ENCODE results near the gene ZNF586.
"Not testable (repeated sequence)": the region's sequence is repeated elsewhere in the genome, so short reads cannot be mapped to it uniquely, and the experiment has no call there.

The ZNF586 gene

DNA sequence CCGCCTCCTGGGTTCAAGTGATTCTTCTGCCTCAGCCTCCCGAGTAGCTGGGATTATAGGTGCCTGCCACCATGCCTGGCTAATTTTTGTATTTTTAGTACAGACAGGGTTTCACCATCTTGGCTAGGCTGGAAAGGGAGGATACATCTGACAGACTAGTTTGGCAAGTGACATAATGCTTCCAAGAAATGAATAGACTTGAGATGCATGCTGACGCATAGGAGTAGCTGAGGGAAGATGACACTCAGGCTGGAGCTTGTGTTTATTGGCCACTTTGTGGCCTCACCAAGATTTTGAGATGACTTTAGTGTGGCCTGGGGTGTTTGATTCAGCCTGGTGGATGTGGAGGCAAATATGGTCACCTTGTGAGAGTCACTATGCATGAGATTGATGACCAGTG lies 4.0 kb downstream of the ZNF586 start:
- Mint-ChIP-seq H3K27me3 (ENCODE audit: low read depth) (no peaks in the 10 kb centered on the region), H3K9me3 (peaks cover 64% of the 10 kb centered on the region), H3K36me3 (ENCODE audit: low read depth) (peaks cover 85% of the 10 kb centered on the region), H3K27ac (no peak overlapping the region), H3K4me1 (ENCODE audit: low read depth) (peaks cover 9% of the 10 kb centered on the region), H3K4me3 (peak overlapping the region; percentile 15)
- DNase-seq (ENCODE audit: low spot score) = no peak

DNA sequence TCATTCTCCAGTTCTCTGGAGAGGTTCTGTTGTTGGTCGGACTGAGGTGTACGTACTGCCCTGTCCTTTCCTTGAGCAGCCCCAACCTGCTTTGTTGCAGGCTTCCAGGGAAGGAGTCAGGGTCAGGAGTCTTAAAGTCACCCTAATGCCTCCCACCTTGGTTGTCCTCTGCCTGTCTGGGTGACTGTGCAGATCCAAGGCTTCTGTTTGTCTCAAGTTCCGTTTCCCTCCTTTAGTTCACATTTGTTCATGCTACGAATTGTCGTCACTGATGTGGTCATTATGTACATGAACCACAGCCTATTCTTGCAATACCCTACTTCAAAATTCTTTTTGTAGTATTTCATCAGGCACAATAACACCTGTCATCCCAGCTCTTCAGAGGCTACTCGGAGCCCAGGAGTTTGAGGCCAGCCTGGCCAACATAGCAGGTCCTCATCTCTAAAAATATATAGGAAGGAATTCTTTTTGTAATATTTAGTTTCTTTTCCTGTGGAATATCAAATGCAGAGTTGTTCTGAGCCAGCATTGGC lies 7.4 kb downstream of the ZNF586 start:
- peaks cover 90% of the 10 kb centered on the region for H3K36me3 Mint-ChIP-seq (ENCODE audit: low read depth)
- H3K27ac Mint-ChIP-seq = no peak overlapping the region
- no peaks in the 10 kb centered on the region for H3K27me3 Mint-ChIP-seq (ENCODE audit: low read depth)
- H3K9me3 Mint-ChIP-seq = peaks cover 72% of the 10 kb centered on the region
- no peak for DNase-seq (ENCODE audit: low spot score)
- no peak overlapping the region for H3K4me3 Mint-ChIP-seq
- peaks cover 3% of the 10 kb centered on the region for H3K4me1 Mint-ChIP-seq (ENCODE audit: low read depth)

DNA sequence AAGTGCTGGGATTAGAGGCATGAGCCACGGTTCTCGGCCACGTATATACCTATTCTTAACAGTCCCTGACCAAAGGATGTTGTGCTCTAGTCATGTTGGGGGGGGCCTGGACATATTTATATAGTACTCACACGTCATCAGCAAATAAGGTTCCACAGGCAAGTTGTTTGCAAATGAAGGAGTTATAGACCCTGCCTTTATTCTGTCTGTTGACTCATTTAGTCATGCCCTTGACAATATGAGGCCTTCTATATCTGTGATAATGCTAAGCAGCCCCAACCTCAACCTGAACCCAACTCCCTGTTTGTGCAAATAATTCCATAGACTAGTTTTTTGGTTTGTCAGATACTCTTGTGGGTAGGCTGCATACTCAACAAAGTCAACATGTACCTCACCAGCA lies 8.9 kb downstream of the ZNF586 start:
- Mint-ChIP-seq H3K4me3 (no peak overlapping the region), H3K27ac (no peak overlapping the region), H3K36me3 (ENCODE audit: low read depth) (peaks cover 83% of the 10 kb centered on the region), H3K9me3 (peaks cover 64% of the 10 kb centered on the region), H3K27me3 (ENCODE audit: low read depth) (no peaks in the 10 kb centered on the region), H3K4me1 (ENCODE audit: low read depth) (peaks cover 3% of the 10 kb centered on the region)
- DNase-seq (ENCODE audit: low spot score) = no peak

DNA sequence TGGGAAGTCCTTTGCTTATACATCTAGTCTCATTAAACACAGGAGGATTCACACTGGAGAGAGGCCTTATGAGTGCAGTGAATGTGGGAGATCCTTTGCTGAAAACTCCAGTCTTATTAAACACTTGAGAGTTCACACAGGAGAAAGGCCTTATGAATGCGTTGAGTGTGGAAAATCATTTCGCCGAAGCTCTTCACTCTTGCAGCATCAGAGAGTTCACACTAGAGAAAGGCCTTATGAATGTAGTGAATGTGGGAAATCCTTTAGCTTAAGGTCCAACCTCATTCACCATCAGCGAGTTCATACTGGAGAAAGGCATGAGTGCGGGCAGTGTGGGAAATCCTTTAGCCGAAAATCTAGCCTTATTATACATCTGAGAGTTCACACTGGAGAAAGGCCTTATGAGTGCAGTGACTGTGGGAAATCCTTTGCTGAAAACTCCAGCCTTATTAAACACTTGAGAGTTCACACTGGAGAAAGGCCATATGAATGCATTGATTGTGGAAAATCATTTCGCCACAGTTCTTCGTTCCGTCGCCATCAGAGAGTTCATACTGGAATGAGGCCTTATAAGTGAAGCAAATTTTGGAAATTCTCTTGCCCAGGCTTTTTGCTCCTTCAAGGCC lies 9.9 kb downstream of the ZNF586 start:
- Mint-ChIP-seq H3K4me1 (ENCODE audit: low read depth) (no peaks in the 10 kb centered on the region), H3K4me3 (no peak overlapping the region), H3K27me3 (ENCODE audit: low read depth) (no peaks in the 10 kb centered on the region), H3K27ac (no peak overlapping the region), H3K9me3 (peaks cover 59% of the 10 kb centered on the region), H3K36me3 (ENCODE audit: low read depth) (peaks cover 81% of the 10 kb centered on the region)
- no peak for DNase-seq (ENCODE audit: low spot score)

DNA sequence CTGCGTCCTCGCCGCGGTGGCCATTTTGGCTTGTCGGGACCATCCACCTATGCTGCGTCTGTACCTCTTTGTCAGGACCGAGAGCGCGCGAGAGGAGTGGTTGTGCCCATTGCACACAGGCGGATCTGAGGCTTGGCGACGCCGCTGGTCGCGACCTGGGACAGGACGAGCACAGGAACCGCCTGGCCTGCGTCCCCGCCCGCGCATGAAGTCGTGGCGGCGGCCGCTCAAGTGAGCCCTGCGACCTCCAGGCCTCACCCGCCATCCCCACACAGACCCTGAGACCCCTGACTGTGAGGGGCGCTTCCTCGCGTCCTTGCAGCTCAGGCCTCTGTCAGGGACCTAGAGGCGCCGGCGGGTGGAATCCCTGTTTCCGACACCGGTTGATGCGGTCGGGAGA lies 16.8 kb downstream of the ZNF586 start:
- peaks cover 65% of the 10 kb centered on the region for H3K36me3 Mint-ChIP-seq (ENCODE audit: low read depth)
- no peak for DNase-seq (ENCODE audit: low spot score)
- peaks cover 52% of the 10 kb centered on the region for H3K9me3 Mint-ChIP-seq
- no peak overlapping the region for H3K27ac Mint-ChIP-seq
- H3K27me3 Mint-ChIP-seq (ENCODE audit: low read depth) = no peaks in the 10 kb centered on the region
- no peaks in the 10 kb centered on the region for H3K4me1 Mint-ChIP-seq (ENCODE audit: low read depth)
- H3K4me3 Mint-ChIP-seq = no peak overlapping the region

DNA sequence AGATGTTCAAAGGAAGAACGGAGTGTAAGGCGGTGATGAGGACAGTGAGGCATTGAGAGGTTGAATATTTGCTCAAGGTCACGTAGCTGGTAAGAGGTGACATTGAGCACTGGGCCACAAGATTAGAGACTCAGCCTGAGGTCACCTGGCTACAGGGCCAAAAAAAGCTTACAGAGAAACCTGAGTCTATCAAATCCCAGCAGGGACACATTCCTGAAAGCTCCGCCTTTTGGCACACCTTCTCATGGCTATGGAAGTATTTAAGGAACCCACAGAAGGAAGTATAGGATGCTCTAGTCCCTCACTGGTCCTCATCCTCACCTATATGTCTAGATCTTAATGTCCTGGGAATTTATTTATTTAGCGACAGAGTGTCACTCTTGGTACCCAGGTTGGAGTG lies 17.4 kb downstream of the ZNF586 start:
- DNase-seq (ENCODE audit: low spot score) = no peak
- Mint-ChIP-seq H3K27ac (no peak overlapping the region), H3K4me1 (ENCODE audit: low read depth) (no peaks in the 10 kb centered on the region), H3K4me3 (no peak overlapping the region), H3K9me3 (peaks cover 50% of the 10 kb centered on the region), H3K27me3 (ENCODE audit: low read depth) (no peaks in the 10 kb centered on the region), H3K36me3 (ENCODE audit: low read depth) (peaks cover 67% of the 10 kb centered on the region)

DNA sequence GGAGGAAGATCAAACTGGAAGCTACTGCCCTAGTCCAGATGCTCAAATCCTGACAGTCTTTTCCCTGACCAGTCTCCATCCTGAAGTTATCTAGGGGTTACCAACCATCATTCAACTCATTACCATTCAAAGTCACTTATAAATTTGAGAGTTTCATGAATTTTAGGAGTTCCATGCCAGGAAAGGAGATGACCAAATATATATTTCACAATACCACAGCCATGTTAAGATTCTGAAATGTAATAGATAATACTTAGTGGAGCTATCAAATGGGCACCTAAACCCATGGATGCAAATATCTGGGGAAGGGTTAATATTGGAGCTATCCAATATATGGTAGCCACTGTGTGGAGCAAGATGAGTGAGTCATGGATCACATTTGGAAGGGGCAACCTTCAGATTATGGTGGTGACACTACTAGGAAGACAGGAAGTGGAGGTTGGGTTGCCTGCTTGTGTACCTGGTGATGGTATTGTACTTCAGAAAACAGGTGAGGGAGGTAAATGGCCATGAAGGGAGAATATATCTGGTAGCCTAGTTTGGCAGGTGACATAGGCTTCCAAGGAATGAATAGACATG lies 18.7 kb downstream of the ZNF586 start:
- H3K36me3 Mint-ChIP-seq (ENCODE audit: low read depth) = peaks cover 67% of the 10 kb centered on the region
- no peak for DNase-seq (ENCODE audit: low spot score)
- H3K4me3 Mint-ChIP-seq = no peak overlapping the region
- no peaks in the 10 kb centered on the region for H3K4me1 Mint-ChIP-seq (ENCODE audit: low read depth)
- no peaks in the 10 kb centered on the region for H3K27me3 Mint-ChIP-seq (ENCODE audit: low read depth)
- H3K27ac Mint-ChIP-seq = no peak overlapping the region
- H3K9me3 Mint-ChIP-seq = peaks cover 49% of the 10 kb centered on the region

DNA sequence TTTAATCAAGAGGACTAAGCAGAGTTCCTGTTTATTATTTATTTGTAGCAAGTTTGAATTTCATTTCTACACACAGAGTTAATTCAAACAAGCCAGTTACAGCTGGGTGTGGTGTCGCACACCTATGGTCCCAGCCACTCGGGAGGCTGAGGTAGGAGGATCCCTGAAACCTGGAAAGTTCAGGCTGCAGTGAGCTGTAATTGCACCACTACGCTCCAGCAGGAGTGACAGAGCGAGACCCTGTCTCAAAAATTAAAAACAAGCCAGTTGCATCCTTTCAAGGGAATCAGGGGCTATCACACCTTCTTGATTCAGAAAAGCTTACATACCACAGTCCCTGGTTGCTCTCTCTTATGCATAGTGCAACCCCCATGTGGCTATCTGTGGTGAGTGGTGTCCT lies 19.8 kb downstream of the ZNF586 start:
- no peak for DNase-seq (ENCODE audit: low spot score)
- Mint-ChIP-seq H3K27ac (no peak overlapping the region), H3K36me3 (ENCODE audit: low read depth) (peaks cover 67% of the 10 kb centered on the region), H3K27me3 (ENCODE audit: low read depth) (no peaks in the 10 kb centered on the region), H3K4me1 (ENCODE audit: low read depth) (no peaks in the 10 kb centered on the region), H3K9me3 (peaks cover 53% of the 10 kb centered on the region), H3K4me3 (no peak overlapping the region)

DNA sequence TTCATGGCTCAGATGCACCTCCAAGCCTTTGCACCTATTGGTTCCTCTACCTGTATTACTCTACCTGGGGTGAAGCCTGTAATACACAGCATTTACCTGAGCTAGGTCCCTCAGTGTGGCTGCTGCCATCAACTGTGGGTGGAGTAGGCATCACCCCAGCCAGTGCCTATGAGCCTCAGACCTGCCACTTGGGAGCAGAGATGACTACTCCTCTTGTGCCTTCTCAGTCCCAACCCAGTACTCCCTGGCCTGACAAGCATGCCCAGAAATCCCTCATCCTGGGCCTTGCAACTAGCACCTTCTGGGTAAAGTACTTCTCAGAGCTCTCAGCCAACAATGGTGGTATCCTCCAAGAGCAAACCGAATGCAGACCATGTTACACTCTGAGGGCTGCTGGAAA lies 27.1 kb downstream of the ZNF586 start:
- not testable (repeated sequence) for H3K27me3 Mint-ChIP-seq (ENCODE audit: low read depth); H3K4me1 Mint-ChIP-seq (ENCODE audit: low read depth); H3K4me3 Mint-ChIP-seq; DNase-seq (ENCODE audit: low spot score); H3K27ac Mint-ChIP-seq
- Mint-ChIP-seq H3K36me3 (ENCODE audit: low read depth) (peaks cover 46% of the 10 kb centered on the region), H3K9me3 (peaks cover 16% of the 10 kb centered on the region)

DNA sequence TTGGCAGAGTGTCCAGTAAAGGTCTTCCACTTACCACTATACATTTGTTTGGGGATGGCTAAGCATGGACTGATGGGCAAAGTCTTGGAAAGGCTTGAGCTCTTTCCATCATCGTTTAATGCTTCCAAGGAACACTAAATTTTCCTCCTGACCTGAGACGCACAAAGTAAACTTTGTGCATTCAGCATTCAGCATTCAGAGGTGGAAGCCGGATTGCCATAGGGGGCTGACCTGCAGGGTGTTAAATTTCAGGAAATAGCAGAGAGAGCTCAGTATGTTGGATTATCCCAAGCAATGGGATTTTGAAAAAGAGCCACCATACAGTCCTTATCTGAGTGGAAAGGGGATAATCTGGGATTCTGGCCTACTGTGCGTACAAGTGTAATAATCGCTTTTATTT lies 31.2 kb downstream of the ZNF586 start:
- peaks cover 13% of the 10 kb centered on the region for H3K4me1 Mint-ChIP-seq (ENCODE audit: low read depth)
- H3K27ac Mint-ChIP-seq = no peak overlapping the region
- peaks cover 4% of the 10 kb centered on the region for H3K9me3 Mint-ChIP-seq
- H3K27me3 Mint-ChIP-seq (ENCODE audit: low read depth) = no peaks in the 10 kb centered on the region
- peaks cover 44% of the 10 kb centered on the region for H3K36me3 Mint-ChIP-seq (ENCODE audit: low read depth)
- no peak for DNase-seq (ENCODE audit: low spot score)
- no peak overlapping the region for H3K4me3 Mint-ChIP-seq

DNA sequence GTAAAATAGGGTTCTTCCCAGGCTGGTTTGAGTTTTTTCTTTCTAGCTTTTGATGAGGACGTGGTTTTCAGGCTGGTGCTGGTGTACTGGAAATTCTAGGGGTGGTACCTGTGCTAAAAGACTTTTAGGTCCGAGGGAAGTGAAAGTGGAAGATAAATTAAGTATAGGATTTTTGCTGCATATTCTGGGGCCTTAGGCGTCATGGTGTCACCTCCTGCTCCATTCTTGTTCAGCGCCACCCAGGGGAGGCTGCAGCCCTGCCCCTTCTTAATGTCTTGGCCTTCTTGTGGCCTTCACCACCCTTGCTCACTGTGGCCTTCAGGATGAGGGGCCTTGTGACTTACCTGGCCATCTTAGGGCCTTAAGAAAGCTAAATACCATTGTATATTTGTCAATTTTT lies 32.8 kb downstream of the ZNF586 start:
- peaks cover 13% of the 10 kb centered on the region for H3K4me1 Mint-ChIP-seq (ENCODE audit: low read depth)
- no peak overlapping the region for H3K4me3 Mint-ChIP-seq
- DNase-seq (ENCODE audit: low spot score) = no peak
- no peak overlapping the region for H3K27ac Mint-ChIP-seq
- H3K36me3 Mint-ChIP-seq (ENCODE audit: low read depth) = peaks cover 37% of the 10 kb centered on the region
- no peaks in the 10 kb centered on the region for H3K27me3 Mint-ChIP-seq (ENCODE audit: low read depth)
- peaks cover 4% of the 10 kb centered on the region for H3K9me3 Mint-ChIP-seq

DNA sequence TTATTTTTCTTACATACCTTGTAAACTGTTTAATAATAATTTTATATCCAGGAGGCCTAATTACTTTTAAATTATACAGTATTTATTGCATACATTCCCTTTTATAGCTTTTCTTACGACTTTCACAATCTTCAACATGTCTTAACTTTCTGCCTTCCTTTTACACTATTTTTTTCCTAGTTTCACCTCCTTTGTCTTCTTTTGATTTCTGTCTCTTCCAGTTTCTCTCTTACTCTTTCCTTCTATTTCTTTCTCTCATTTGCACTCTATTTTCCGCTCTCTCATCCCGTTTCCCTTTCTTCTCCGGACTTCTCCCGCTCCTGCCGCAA lies 33.8 kb downstream of the ZNF586 start:
- Mint-ChIP-seq H3K4me1 (ENCODE audit: low read depth) (peaks cover 13% of the 10 kb centered on the region), H3K27me3 (ENCODE audit: low read depth) (no peaks in the 10 kb centered on the region), H3K36me3 (ENCODE audit: low read depth) (peaks cover 45% of the 10 kb centered on the region), H3K9me3 (peaks cover 4% of the 10 kb centered on the region), H3K4me3 (peak overlapping the region; percentile 47), H3K27ac (no peak overlapping the region)
- no peak for DNase-seq (ENCODE audit: low spot score)

DNA sequence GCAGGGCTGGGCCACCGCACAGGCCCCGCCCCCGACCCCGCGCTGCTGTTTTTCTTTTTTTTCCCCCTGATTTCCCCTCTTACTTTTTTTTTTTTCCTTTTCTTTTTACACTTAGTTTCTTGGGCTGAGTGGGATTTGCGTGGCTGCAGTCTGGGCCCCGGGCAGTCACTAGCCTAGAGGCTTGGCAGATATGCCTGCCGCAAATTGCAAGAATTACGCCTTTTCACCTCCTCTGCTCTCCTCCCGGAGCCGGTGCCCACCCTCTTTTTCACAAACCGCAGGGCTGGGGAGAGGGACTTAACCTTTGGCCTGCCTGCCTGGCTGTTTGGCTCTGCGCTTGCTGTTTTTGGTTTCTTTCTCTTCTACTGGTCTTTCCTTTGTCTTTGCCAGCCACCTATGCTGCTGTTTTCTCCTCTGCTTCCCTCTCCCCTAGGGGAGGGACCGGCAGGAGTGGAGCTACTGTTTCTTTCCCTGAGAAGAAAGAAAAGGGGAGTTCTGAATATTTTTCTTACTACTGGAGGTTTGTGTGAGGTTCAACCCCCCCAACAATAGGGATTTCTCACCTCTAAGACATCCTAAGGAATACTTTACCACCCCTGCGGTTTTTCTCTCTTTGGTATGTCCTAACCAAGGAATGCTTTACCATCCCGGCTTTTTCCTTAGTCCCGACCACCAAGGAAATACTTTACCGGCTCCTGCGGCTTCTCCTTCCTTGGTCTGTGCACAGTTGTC lies 34.3 kb downstream of the ZNF586 start:
- no peak for DNase-seq (ENCODE audit: low spot score)
- Mint-ChIP-seq H3K4me1 (ENCODE audit: low read depth) (peaks cover 13% of the 10 kb centered on the region), H3K4me3 (peak overlapping the region; percentile 47), H3K9me3 (peaks cover 4% of the 10 kb centered on the region), H3K27ac (no peak overlapping the region), H3K36me3 (ENCODE audit: low read depth) (peaks cover 49% of the 10 kb centered on the region), H3K27me3 (ENCODE audit: low read depth) (no peaks in the 10 kb centered on the region)

DNA sequence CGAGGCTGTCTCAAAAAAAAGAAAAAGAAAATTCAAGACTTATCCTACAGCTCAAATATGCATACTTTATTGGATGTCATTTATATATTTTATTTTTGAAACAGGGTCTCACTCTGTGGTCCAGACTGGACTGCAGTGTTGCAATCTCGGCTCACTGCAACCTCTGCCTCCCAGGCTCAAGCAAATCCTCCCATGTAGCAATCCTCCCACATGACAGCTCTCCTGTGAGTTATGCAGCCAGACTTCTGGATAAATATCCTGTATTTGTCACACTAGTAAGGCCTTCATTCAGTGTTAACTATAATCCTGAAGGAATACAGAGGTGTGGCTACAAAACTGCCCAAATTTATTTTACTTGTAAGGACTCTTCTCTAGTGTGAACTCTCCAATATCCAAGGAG lies 38.1 kb downstream of the ZNF586 start:
- no peak for DNase-seq (ENCODE audit: low spot score)
- Mint-ChIP-seq H3K36me3 (ENCODE audit: low read depth) (peaks cover 62% of the 10 kb centered on the region), H3K27ac (no peak overlapping the region), H3K9me3 (no peaks in the 10 kb centered on the region), H3K27me3 (ENCODE audit: low read depth) (no peaks in the 10 kb centered on the region), H3K4me1 (ENCODE audit: low read depth) (peaks cover 15% of the 10 kb centered on the region), H3K4me3 (no peak overlapping the region)

All from T-helper 2 cell treated with Interferon-gamma antibody and Interleukin-4, amounts not matched to agents 5 μg/mL and 100 μg/mL, for 36 hours (primary cell).